ENCODE measurements around the gene MARK2.

MARK2 gene

GRCh38 chr11:63869683-63870082, 30.8 kb downstream of the MARK2 start:
- TF ChIP-seq EZH2phosphoT487 (IDR thresholded peaks at IDR 0.05; ENCODE audit: borderline replicate concordance, low read length) (no peak), CTCF (IDR thresholded peaks at IDR 0.05; ENCODE audit: low read depth, low read length, poor library complexity, severe bottlenecking) (no peak)
- peaks cover 18% of the 10 kb centered on the region; the same call in 1 of the 2 replicates for H4K20me1 ChIP-seq (ENCODE audit: control insufficient read depth, insufficient read depth, low read depth, low read length)
- no peaks in the 10 kb centered on the region for H3K27me3 ChIP-seq (ENCODE audit: control insufficient read depth, low read length)
- no peaks in the 10 kb centered on the region for H3K9me2 ChIP-seq (replicated peaks; ENCODE audit: control insufficient read depth, low read length)
- H3K4me1 ChIP-seq (ENCODE audit: control insufficient read depth, low read length) = peaks cover 25% of the 10 kb centered on the region
- H3K27ac ChIP-seq (ENCODE audit: low read depth, low read length) = no peak overlapping the region
- peaks cover 97% of the 10 kb centered on the region for H3K79me2 ChIP-seq (ENCODE audit: control insufficient read depth, low read length)
- no peak overlapping the region for H3K4me2 ChIP-seq (ENCODE audit: low read length)
- peaks cover 11% of the 10 kb centered on the region for H3F3A ChIP-seq (ENCODE audit: control insufficient read depth, insufficient read depth)
- H3K4me3 ChIP-seq (ENCODE audit: low read length) = no peak overlapping the region
- peaks cover 3% of the 10 kb centered on the region; the same call in 1 of the 2 replicates for H3K9me3 ChIP-seq (ENCODE audit: control insufficient read depth, insufficient read depth, low read length)
- H3K36me3 ChIP-seq (ENCODE audit: control insufficient read depth, low read length) = peaks cover 54% of the 10 kb centered on the region

GRCh38 chr11:63870351-63871140, 31.6 kb downstream of the MARK2 start:
- TF ChIP-seq CTCF (IDR thresholded peaks at IDR 0.05; ENCODE audit: low read depth, low read length, poor library complexity, severe bottlenecking) (no peak), EZH2phosphoT487 (IDR thresholded peaks at IDR 0.05; ENCODE audit: borderline replicate concordance, low read length) (no peak)
- peaks cover 95% of the 10 kb centered on the region for H3K79me2 ChIP-seq (ENCODE audit: control insufficient read depth, low read length)
- no peaks in the 10 kb centered on the region for H3K27me3 ChIP-seq (ENCODE audit: control insufficient read depth, low read length)
- H3K4me1 ChIP-seq (ENCODE audit: control insufficient read depth, low read length) = peaks cover 23% of the 10 kb centered on the region
- peaks cover 18% of the 10 kb centered on the region; the same call in 1 of the 2 replicates for H4K20me1 ChIP-seq (ENCODE audit: control insufficient read depth, insufficient read depth, low read depth, low read length)
- no peak overlapping the region for H3K27ac ChIP-seq (ENCODE audit: low read depth, low read length)
- H3K9me3 ChIP-seq (ENCODE audit: control insufficient read depth, insufficient read depth, low read length) = peaks cover 3% of the 10 kb centered on the region; the same call in 1 of the 2 replicates
- peaks cover 11% of the 10 kb centered on the region for H3F3A ChIP-seq (ENCODE audit: control insufficient read depth, insufficient read depth)
- H3K36me3 ChIP-seq (ENCODE audit: control insufficient read depth, low read length) = peaks cover 51% of the 10 kb centered on the region
- H3K9me2 ChIP-seq (replicated peaks; ENCODE audit: control insufficient read depth, low read length) = no peaks in the 10 kb centered on the region
- no peak overlapping the region for H3K4me3 ChIP-seq (ENCODE audit: low read length)
- H3K4me2 ChIP-seq (ENCODE audit: low read length) = no peak overlapping the region

- TF ChIP-seq EZH2phosphoT487 (IDR thresholded peaks at IDR 0.05; ENCODE audit: borderline replicate concordance, low read length) = no peak
- TF ChIP-seq CTCF (IDR thresholded peaks at IDR 0.05; ENCODE audit: low read depth, low read length, poor library complexity, severe bottlenecking) = peak; percentile 19
- Histone ChIP-seq H3K4me2 (ENCODE audit: low read length) (no peak overlapping the region), H4K20me1 (ENCODE audit: control insufficient read depth, insufficient read depth, low read depth, low read length) (peaks cover 15% of the 10 kb centered on the region; the same call in 1 of the 2 replicates), H3K4me1 (ENCODE audit: control insufficient read depth, low read length) (peaks cover 17% of the 10 kb centered on the region), H3K4me3 (ENCODE audit: low read length) (no peak overlapping the region), H3F3A (ENCODE audit: control insufficient read depth, insufficient read depth) (peaks cover 11% of the 10 kb centered on the region), H3K9me2 (replicated peaks; ENCODE audit: control insufficient read depth, low read length) (no peaks in the 10 kb centered on the region), H3K36me3 (ENCODE audit: control insufficient read depth, low read length) (peaks cover 41% of the 10 kb centered on the region), H3K9me3 (ENCODE audit: control insufficient read depth, insufficient read depth, low read length) (peaks cover 3% of the 10 kb centered on the region; the same call in 1 of the 2 replicates), H3K27ac (ENCODE audit: low read depth, low read length) (no peak overlapping the region), H3K27me3 (ENCODE audit: control insufficient read depth, low read length) (no peaks in the 10 kb centered on the region), H3K79me2 (ENCODE audit: control insufficient read depth, low read length) (peaks cover 93% of the 10 kb centered on the region)
Observed at GRCh38 chr11:63871962-63872799, 33.3 kb downstream of the MARK2 start.

Measured in DOHH2 (cell line).